ENCODE results near the gene MOGAT1.
"Not testable (repeated sequence)": the region's sequence is repeated elsewhere in the genome, so short reads cannot be mapped to it uniquely, and the experiment has no call there.

MOGAT1 gene

GRCh38 chr2:222670191-222671038 lies 1.0 kb upstream of the MOGAT1 start:
- no peak for DNase-seq (ENCODE audit: low spot score)

- no peak for DNase-seq (ENCODE audit: low spot score)
Observed at GRCh38 chr2:222672068-222672401, 577 bp downstream of the MOGAT1 start.

GRCh38 chr2:222673273-222673672 lies 1.8 kb downstream of the MOGAT1 start:
- no peak for DNase-seq (ENCODE audit: low spot score)

GRCh38 chr2:222673883-222674282 lies 2.4 kb downstream of the MOGAT1 start:
- DNase-seq (ENCODE audit: low spot score): no peak

GRCh38 chr2:222677981-222678380 lies 6.5 kb downstream of the MOGAT1 start:
- no peak for DNase-seq (ENCODE audit: low spot score)

- no peak for DNase-seq (ENCODE audit: low spot score)
Observed at GRCh38 chr2:222683805-222684204, 12.3 kb downstream of the MOGAT1 start.

- DNase-seq (ENCODE audit: low spot score): no peak
Observed at GRCh38 chr2:222686086-222686750, 14.8 kb downstream of the MOGAT1 start.

GRCh38 chr2:222688917-222689316 lies 17.5 kb downstream of the MOGAT1 start:
- no peak for DNase-seq (ENCODE audit: low spot score)

GRCh38 chr2:222689322-222689721 lies 17.9 kb downstream of the MOGAT1 start:
- no peak for DNase-seq (ENCODE audit: low spot score)

- DNase-seq (ENCODE audit: low spot score): peak; percentile 75
Observed at GRCh38 chr2:222690564-222691200, 19.2 kb downstream of the MOGAT1 start.

GRCh38 chr2:222693413-222693812 lies 22.0 kb downstream of the MOGAT1 start:
- not testable (repeated sequence) for DNase-seq (ENCODE audit: low spot score)

GRCh38 chr2:222693837-222694236 lies 22.4 kb downstream of the MOGAT1 start:
- peak; percentile 47 for DNase-seq (ENCODE audit: low spot score)

GRCh38 chr2:222698276-222698675 lies 26.8 kb downstream of the MOGAT1 start:
- no peak for DNase-seq (ENCODE audit: low spot score)

- DNase-seq (ENCODE audit: low spot score): no peak
Observed at GRCh38 chr2:222701233-222701632, 29.8 kb downstream of the MOGAT1 start.

- no peak for DNase-seq (ENCODE audit: low spot score)
Observed at GRCh38 chr2:222701721-222702131, 30.3 kb downstream of the MOGAT1 start.

- DNase-seq (ENCODE audit: low spot score): no peak
Observed at GRCh38 chr2:222703091-222703490, 31.6 kb downstream of the MOGAT1 start.

GRCh38 chr2:222703886-222704285 lies 32.4 kb downstream of the MOGAT1 start:
- DNase-seq (ENCODE audit: low spot score): no peak

GRCh38 chr2:222706616-222707015 lies 35.2 kb downstream of the MOGAT1 start:
- DNase-seq (ENCODE audit: low spot score): no peak

- no peak for DNase-seq (ENCODE audit: low spot score)
Observed at GRCh38 chr2:222707102-222707688, 35.7 kb downstream of the MOGAT1 start.

- peak; percentile 17 for DNase-seq (ENCODE audit: low spot score)
Observed at GRCh38 chr2:222707689-222708273, 36.3 kb downstream of the MOGAT1 start.

GRCh38 chr2:222708274-222708710 lies 36.8 kb downstream of the MOGAT1 start:
- no peak for DNase-seq (ENCODE audit: low spot score)

- peak; percentile 77 for DNase-seq (ENCODE audit: low spot score)
Observed at GRCh38 chr2:222709191-222709891, 37.9 kb downstream of the MOGAT1 start.

All from HuH-7 (cell line).